Measurements from ENCODE around the gene TBC1D9.

The TBC1D9 gene

DNA sequence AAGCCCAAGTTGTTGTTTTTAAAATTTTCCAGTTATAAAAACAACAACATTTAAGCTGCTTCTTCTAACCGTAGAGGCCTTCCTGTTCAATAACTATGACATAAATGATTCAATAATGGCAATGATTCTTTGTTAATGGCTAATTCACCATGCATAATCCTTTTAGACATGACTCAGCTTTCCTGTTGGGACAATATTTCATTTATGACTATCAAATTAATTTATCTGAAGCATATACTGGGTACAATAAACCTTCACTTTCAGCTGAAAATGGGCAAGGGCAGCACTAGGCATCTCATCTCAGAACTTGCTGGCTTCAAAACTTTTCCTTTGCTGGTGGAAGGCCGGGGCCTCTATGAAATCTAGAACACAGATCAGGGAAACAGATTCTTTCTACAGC, 38.9 kb downstream of the TBC1D9 start:
- DNase-seq (ENCODE audit: low read depth): no peak
- TF ChIP-seq, protein P1, sequence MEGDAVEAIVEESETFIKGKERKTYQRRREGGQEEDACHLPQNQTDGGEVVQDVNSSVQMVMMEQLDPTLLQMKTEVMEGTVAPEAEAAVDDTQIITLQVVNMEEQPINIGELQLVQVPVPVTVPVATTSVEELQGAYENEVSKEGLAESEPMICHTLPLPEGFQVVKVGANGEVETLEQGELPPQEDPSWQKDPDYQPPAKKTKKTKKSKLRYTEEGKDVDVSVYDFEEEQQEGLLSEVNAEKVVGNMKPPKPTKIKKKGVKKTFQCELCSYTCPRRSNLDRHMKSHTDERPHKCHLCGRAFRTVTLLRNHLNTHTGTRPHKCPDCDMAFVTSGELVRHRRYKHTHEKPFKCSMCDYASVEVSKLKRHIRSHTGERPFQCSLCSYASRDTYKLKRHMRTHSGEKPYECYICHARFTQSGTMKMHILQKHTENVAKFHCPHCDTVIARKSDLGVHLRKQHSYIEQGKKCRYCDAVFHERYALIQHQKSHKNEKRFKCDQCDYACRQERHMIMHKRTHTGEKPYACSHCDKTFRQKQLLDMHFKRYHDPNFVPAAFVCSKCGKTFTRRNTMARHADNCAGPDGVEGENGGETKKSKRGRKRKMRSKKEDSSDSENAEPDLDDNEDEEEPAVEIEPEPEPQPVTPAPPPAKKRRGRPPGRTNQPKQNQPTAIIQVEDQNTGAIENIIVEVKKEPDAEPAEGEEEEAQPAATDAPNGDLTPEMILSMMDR (IDR thresholded peaks at IDR 0.05; ENCODE audit: control insufficient read depth, extremely low read depth, insufficient read depth): no peak
- H3K4me3 ChIP-seq (ENCODE audit: low read depth, low read length): no peak overlapping the region

DNA sequence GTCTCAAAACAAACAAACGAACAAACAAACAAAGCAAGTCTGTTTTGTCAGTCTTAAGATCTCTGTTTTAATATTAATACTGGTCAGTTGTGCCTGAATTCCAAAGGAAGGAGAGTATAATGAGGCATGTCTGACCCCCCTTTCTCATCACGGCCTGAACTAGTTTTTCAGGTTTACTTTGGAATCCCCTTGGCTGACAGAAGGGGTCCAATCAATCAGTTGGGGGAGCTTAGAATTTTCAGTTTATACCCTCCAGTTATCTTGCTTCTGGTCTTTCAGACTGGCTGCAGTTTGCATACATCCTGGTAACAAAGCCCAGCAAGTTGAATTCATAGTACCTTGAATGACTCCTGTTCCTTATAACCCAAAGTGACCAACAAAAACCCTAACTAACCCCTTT, 41.1 kb downstream of the TBC1D9 start:
- no peak for DNase-seq (ENCODE audit: low read depth)
- TF ChIP-seq, protein P1 (IDR thresholded peaks at IDR 0.05; ENCODE audit: control insufficient read depth, extremely low read depth, insufficient read depth): no peak
- no peak overlapping the region for H3K4me3 ChIP-seq (ENCODE audit: low read depth, low read length)

- TF ChIP-seq, protein P1 (IDR thresholded peaks at IDR 0.05; ENCODE audit: control insufficient read depth, extremely low read depth, insufficient read depth): no peak
- H3K4me3 ChIP-seq (ENCODE audit: low read depth, low read length): no peak overlapping the region
- DNase-seq (ENCODE audit: low read depth): no peak
Measured at GRCh38 chr4:140711910-140712309, 44.3 kb downstream of the TBC1D9 start.

DNA sequence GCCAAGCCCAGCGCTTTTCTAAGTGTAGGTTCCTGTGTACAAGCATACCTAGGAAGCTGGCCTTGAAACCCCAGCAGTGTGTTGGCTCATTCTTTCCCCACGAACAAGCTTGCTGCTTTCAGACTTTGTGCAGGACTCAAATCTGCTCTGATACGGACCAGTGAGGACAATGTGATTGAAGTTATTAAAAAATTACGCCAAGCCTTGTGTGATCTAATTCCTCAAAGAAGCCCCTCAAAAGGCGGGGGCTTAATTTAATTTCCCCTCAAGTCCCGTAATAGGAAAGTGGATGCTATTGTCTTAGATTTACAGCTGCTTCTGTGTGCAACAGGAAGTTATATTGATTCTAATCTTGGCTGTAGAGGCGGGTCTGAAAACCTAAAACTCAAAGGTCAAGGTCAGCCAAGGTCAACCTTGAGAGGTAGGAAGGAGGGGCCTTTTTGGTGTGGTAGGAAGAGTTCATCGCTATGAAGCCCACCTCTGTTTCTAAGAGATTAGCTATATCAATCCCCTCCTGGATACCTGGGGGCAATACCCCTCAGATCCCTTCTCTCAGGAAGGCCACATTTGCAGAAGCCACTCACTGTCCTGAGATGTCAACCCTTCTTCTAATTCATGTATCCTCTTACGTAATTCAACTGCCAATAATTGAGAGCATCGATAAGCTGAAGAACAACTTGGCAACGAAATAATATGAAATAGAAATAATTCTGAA, 45.1 kb downstream of the TBC1D9 start:
- no peak overlapping the region for H3K4me3 ChIP-seq (ENCODE audit: low read depth, low read length)
- TF ChIP-seq, protein P1 (IDR thresholded peaks at IDR 0.05; ENCODE audit: control insufficient read depth, extremely low read depth, insufficient read depth): no peak
- DNase-seq (ENCODE audit: low read depth): no peak

DNA sequence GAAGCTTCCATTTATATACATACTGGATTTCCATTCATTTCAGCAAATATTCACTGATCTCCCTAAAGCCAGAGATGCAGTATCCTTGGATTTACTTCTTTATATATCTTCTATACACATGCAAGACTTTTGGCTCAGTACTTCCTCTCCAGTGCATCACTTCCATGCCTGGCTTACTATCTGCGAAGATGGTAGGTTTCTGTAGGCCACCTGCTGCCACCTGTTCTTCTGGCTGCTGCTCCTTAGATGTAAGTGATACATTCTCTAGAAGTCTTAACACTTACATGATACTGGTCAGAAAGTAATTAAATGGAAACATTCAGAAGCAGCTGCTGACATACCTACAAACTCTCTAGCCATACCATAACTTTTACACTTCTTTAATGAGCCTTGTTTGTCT, 48.9 kb downstream of the TBC1D9 start:
- no peak overlapping the region for H3K4me3 ChIP-seq (ENCODE audit: low read depth, low read length)
- no peak for DNase-seq (ENCODE audit: low read depth)
- TF ChIP-seq, protein P1 (IDR thresholded peaks at IDR 0.05; ENCODE audit: control insufficient read depth, extremely low read depth, insufficient read depth): no peak

DNA sequence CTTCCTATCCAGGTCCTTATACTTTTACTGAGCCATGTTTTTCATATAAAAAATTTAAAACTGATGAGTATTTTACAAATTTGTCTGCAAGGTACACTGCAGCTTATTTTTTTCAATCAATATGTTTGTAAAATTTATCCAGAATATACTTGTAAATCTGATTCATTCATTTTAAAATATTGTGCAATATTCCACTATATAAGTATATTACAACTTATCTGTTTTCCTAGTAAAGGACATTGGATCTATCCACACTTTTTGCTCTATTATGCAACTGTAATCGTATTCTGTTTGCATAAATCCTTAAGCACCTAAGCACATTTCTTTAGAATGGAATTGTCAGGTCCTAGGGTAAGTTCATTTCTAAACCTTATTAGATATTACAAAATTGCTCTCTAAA, 49.5 kb downstream of the TBC1D9 start:
- DNase-seq (ENCODE audit: low read depth): no peak
- TF ChIP-seq, protein P1 (IDR thresholded peaks at IDR 0.05; ENCODE audit: control insufficient read depth, extremely low read depth, insufficient read depth): no peak
- no peak overlapping the region for H3K4me3 ChIP-seq (ENCODE audit: low read depth, low read length)

GRCh38 chr4:140706276-140706625, 49.9 kb downstream of the TBC1D9 start:
- TF ChIP-seq, protein P1 (IDR thresholded peaks at IDR 0.05; ENCODE audit: control insufficient read depth, extremely low read depth, insufficient read depth): no peak
- DNase-seq (ENCODE audit: low read depth): no peak

More at GRCh38 chr4:140706276-140706625, 49.9 kb downstream of the TBC1D9 start:
- H3K4me3 ChIP-seq (ENCODE audit: low read depth, low read length): no peak overlapping the region

All from LNCaP clone FGC (cell line).